Stimulated activated CD4-positive, alpha-beta T cell treated with anti-CD3 and anti-CD28 coated beads, TNF-alpha, amount 100 ng/mL, for 4 hours (primary cell): Measurements from ENCODE around the gene TTC23.
"Not testable (repeated sequence)": the region's sequence is repeated elsewhere in the genome, so short reads cannot be mapped to it uniquely, and the experiment has no call there.

Source experiments
- DNase-seq, 3 experiments: peaks; one replicate each; pipeline ENCODE4 v3.0.0-alpha.2; 2020; ENCODE audit warnings: low read depth in 3 of 3

TTC23 gene

DNA sequence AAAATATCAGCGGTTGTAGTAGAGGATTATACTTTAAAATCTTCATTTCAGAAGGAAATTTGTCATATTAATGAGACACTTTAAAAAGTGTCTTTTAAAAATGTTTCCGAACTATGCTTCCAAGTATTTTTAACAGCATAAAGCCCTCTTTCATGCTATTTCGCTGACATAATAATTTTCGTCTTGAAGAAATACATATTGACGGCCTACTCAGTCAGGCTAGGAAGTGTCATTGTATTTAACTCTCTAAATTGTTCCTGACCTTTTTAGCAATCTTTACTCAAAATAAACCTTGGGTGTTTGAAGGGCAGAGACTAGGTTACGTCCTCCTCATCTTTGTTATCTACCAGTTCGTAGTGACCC is 1.1 kb upstream of the TTC23 start:
- no peak for DNase-seq

DNA sequence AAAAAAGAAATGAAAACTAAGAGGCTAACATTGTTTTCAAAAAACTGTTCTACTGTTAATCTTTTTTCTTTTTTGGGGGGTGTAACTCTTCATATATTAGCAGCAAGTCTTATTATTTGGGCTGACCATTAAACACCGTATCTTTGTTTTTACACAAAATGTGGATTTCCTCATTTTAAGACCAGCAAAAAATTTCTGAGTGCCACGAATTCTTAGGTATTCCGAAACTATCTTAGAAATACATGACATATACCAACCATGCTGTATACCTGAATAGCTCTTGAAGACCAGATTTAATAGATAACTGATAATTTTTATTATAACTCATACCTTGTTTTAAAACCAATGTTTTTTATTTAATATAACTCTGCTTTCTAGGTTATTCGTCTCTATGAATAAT is 620 bp upstream of the TTC23 start:
- no peak for DNase-seq

- no peak for DNase-seq
Measured at GRCh38 chr15:99248000-99248715, 1.2 kb downstream of the TTC23 start.

DNA sequence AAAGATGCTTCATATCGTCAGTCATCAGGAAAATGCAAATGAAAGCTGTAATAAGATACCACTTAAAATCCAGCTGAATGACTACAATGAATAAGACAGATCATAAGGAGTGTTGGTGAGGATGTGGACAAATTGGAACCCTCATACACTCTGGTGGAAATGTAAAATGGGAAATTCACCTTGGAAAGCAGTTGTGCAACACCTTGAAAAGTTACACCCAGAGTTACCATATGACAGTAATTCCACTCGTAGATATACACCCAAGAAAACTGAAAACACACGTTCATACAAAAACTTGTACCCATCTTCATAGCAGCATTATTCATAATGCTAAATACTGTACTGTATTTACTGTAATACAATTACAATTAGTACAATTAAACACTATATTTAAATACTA is 2.3 kb downstream of the TTC23 start:
- no peak for DNase-seq

GRCh38 chr15:99244306-99244705 is 5.1 kb downstream of the TTC23 start:
- no peak for DNase-seq

DNA sequence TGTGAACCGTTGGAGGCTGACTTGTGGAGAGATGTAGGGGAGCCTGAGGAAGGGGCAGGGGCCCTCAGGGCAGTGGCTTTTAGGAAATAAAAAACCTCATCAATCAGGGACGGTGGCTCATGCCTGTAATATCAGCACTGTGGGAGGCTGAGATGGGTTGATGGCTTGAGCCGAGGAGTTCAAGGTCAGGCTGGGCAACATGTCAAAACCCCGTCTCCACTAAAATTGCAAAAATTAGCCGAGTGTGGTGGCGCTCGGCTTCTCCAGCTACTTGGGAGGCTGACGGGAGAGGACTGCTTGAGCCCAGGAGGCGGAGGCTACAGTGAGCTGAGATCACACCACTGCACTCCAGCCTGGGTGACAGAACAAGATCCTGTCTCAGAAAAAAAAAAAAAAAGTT is 7.6 kb downstream of the TTC23 start:
- DNase-seq = no peak

DNA sequence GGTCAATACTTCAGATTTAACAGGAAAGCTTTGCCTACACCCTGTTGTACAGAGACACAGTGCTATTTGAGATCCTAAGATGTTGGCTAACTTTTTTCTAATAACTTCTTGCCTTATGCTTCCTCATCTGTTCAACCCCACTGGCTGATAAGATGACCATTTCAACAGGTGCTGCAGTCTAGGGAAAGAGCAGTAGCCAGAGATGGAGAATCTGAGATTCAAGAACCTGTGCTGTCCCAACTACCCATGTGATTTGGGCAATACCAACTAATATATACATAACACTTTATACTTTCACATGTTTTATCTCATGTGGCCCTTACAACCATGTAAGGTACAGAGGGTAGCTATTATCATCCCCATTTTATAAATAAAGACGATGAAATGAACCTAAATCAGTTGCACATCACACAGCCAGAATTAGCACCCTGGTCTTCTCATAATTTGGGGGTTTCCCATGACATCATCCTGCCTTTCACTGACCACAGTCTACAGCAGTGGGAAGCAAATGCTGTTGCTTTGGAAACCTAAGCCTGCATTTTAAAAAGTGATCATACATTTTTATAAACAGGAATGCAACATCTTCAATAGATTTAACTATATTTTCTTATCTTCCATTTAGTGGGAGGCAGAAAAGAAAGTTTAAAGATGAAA is 9.7 kb downstream of the TTC23 start:
- no peak for DNase-seq

- no peak for DNase-seq
Measured at GRCh38 chr15:99238849-99239248, 10.5 kb downstream of the TTC23 start.

- DNase-seq = not testable (repeated sequence)
Measured at GRCh38 chr15:99234160-99234559, 15.2 kb downstream of the TTC23 start.

- no peak for DNase-seq
Measured at GRCh38 chr15:99232740-99233139, 16.6 kb downstream of the TTC23 start.

DNA sequence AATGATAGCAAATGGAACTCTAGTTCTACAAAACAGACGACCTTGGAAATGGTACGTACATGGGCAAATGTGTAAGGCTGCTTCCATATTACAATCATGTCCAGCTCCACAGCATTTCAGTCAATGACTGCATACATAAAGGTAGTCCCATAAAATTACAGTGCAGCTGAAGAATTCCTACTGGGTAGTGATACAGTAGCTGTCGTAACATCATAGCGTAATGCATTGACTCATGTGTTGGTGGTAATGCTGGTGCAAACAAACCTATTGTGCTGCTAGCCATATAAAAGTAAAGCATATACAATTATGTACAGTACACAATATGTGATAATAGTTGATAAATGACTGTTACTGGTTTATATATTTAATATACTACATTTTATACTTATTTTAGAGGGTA is 18.5 kb downstream of the TTC23 start:
- no peak for DNase-seq

GRCh38 chr15:99228120-99228770 is 21.1 kb downstream of the TTC23 start:
- DNase-seq = no peak

DNA sequence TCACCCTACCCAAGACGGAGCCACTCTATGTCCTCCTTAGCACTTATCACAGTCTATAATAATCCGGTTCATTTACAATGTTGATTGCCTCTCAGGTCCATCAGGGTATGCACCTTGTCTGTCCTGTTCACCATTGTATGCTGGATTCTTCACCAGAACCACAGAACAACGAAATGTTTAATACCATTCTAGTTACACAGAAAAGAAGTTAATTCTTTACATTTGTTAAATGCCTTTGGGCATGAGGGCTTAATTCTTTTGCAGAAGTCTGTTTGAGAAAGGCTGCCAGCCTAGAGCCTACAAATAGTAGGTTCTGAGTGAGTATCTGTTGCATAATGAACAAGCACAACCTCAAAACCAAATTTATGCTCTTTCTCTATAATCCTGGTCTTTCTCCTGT is 22.6 kb downstream of the TTC23 start:
- DNase-seq = no peak

GRCh38 chr15:99224372-99225214 is 24.8 kb downstream of the TTC23 start:
- DNase-seq = no peak

GRCh38 chr15:99213187-99213811 is 36.1 kb downstream of the TTC23 start:
- DNase-seq = peak; percentile 24 to 31 (median 26)

DNA sequence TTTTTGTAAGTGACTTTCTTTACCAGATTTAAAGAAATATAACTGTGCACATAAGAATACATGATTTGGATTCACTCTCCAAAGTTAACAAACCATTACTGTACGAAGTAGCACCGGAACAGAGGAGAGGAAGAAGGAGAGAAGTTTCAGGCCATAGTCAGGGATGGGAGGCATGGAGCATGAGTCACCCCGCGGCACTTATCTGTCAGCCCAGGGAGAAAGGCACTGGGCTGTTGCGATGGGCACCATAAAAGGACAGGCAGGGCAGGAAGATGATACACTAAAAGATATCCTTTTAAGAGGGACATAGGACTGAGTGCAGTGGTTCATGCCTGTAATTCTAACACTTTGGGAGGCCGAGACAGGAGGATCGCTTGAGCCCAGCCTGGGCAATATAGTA is 37.0 kb downstream of the TTC23 start:
- no peak for DNase-seq

GRCh38 chr15:99211926-99212325 is 37.5 kb downstream of the TTC23 start:
- no peak for DNase-seq

- DNase-seq = no peak
Measured at GRCh38 chr15:99210334-99210733, 39.0 kb downstream of the TTC23 start.

GRCh38 chr15:99209326-99209725 is 40.1 kb downstream of the TTC23 start:
- DNase-seq = no peak

GRCh38 chr15:99207672-99208071 is 41.7 kb downstream of the TTC23 start:
- no peak for DNase-seq

DNA sequence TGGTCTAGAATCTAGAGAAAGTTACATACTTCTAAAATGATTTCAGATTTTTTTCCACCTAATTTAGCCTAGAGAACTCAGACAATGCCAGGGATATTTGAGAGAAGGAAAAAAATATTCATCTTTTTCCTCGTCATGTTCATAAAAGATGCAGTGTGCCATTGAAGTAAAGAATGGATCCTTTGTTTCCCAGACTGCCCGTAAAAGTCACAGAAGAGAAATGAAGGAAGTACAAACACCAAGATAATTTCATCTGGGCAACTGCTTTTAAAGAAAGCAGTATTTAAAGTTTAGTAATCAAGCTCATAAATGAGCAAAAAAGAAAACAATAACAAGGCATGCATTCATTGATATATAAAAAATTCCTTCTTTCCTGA is 47.2 kb downstream of the TTC23 start:
- DNase-seq = no peak
